ENCODE measurements around the gene CCDC152.
"Not testable (repeated sequence)": the region's sequence is repeated elsewhere in the genome, so short reads cannot be mapped to it uniquely, and the experiment has no call there.

Gene CCDC152

GRCh38 chr5:42816546-42816945 is 59.9 kb downstream of the CCDC152 start:
- DNase-seq: not testable (repeated sequence)

- DNase-seq: no peak
Observed at GRCh38 chr5:42819745-42820144, 63.1 kb downstream of the CCDC152 start.

- no peak for DNase-seq
Observed at GRCh38 chr5:42822548-42822947, 65.9 kb downstream of the CCDC152 start.

GRCh38 chr5:42824347-42824976 is 67.8 kb downstream of the CCDC152 start:
- no peak for DNase-seq

DNA sequence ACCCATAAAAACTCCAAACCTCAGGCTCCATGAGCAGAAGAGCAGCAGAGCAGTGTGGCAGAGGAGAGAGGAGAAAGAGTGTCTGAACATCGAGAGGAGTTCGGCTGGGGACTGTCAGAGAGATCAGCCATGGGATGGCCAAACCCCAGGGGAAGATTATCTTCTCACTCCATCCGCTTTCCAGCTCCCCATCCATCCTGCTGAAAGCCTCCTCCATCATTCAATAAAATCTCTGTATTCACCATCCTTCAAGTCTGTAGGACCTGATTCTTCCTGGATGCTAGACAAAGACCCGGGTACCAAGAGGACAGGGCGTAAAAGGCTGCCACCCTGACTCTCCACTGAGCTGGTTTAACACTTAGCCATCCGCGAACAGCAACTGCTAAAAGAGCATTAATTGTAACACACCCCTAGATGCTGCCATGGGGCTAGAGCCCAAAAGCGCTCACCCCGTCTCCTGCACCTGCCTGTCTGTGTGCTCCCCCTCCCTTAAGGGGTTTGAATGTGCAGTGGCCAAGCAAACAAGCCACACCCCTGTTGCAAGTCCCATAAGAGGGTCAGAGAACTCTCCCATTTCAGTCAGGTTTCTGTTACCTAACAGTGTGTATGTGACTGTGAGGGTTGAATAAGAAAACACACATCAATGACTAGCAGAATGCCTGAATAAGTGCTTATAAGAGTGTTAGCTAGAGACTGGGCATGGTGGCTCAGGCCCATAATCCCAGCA is 69.0 kb downstream of the CCDC152 start:
- no peak for DNase-seq

GRCh38 chr5:42826757-42827515 is 70.3 kb downstream of the CCDC152 start:
- DNase-seq: no peak

GRCh38 chr5:42828671-42829070 is 72.1 kb downstream of the CCDC152 start:
- no peak for DNase-seq

DNA sequence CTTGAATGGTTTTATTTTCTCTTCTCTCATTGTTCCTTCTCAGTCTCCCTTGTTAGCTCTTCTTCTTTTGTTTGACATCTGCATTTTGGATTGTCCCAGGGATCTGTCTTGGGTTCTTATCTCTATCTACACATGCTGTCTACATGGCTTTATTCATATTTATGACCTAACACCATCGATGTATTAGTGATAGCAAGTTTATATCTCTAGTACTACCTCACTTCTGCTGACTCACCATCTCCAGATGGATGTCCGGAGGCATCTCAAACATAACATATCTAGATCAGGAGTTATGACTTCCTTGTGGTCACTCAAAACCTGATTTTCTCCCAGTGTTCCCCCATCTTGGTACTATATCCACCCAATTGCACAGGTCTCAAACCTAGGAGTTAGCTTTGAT is 74.3 kb downstream of the CCDC152 start:
- no peak for DNase-seq

DNA sequence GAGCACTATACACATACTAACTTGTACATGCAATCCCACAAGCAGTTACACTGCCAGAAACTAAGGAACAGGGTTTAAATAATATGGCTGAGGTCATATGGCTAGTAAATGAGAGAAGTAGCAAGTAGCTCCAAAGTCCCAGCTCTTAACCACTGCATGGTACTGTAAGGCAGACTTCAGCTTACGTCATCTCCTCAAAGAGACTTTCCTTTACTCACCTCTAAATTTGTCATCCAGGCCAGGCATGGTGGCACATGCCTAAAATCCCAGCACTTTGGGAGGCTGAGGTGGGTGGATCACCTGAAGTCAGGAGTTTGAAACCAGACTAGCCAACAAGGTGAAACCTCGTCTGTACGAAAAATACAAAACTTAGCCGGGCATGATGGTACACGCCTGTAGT is 75.4 kb downstream of the CCDC152 start:
- DNase-seq: no peak

GRCh38 chr5:42836070-42836769 is 79.6 kb downstream of the CCDC152 start:
- DNase-seq: peak in 1 of 5 donors; percentile 2

- no peak for DNase-seq
Observed at GRCh38 chr5:42837601-42838000, 81.0 kb downstream of the CCDC152 start.

GRCh38 chr5:42839196-42839595 is 82.6 kb downstream of the CCDC152 start:
- no peak for DNase-seq

GRCh38 chr5:42840269-42840668 is 83.7 kb downstream of the CCDC152 start:
- DNase-seq: no peak

DNA sequence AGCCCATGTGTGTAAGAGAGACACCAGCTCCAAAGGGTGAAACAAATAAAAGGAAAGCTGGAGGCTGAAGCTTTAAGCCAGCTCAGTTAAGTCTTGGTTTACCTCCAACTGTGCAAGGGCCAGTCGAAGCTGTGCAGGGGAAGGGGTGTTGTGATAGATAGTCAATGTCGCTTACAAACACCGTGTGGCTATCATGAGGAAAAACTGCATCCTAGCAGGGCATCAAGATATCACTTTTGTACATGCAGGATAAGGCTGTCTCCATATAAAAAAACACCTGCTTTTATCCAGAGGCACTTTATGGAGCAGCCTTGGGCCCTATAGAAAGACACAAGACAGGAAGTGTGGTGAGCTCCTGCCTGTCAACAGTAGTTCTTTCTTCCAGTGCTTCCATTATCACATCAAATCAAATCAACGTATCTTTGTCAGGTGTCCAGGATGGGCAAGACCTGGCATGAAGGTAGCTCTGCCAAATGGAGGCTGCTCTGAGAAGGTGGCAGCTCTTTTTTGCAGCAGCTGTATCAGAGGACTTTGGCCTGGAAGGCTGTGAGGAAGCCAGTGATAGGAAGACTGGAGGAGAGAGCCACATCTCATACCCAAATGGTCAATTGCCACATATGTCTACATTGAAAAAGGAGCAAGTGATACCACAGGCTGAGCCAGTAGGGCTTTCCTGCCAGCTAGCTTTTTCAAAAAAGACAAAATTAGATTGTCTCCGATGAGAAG is 84.4 kb downstream of the CCDC152 start:
- no peak for DNase-seq

GRCh38 chr5:42842921-42843641 is 86.5 kb downstream of the CCDC152 start:
- DNase-seq: no peak

DNA sequence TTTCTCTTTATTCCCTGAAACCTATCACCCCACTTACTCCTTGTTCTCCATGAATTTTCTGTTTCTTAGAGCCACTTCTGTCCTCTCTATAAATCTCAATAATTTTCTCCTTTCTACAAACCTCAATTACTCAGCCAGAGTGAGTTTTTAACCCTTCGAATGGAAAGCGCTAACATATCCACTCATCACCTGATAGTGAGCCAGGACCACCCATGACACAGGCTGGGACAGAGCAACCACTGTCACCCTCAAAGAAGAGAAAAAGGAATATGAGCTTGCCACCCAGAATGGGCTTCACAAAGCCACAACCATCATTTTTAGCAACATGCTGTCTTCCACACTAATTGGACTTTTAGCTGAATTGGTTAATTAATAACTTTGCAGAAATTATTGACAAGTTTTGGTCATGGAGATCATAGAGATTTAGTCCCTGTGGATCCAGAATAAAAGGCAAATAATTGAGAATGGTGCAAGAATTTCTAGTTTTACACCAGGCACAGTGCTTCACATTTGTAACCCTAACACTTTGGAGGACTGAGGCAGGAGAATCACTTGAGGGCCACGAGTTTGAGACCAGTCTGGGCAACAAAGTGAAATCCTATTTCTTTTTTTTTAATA is 87.2 kb downstream of the CCDC152 start:
- no peak for DNase-seq

DNA sequence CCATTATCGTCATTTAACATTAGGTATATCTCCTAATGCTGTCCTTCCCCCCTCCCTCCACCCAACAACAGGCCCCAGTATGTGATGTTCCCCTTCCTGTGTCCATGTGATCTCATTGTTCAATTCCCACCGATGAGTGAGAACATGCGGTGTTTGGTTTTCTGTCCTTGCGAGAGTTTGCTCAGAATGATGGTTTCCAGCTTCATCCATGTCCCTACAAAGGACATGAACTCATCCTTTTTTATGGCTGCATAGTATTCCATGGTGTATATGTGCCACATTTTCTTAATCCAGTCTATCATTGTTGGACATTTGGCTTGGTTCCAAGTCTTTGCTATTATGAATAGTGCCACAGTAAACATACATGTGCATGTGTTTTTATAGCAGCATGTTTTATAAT is 87.8 kb downstream of the CCDC152 start:
- not testable (repeated sequence) for DNase-seq

- DNase-seq: no peak
Observed at GRCh38 chr5:42848545-42848944, 91.9 kb downstream of the CCDC152 start.

GRCh38 chr5:42851481-42851880 is 94.9 kb downstream of the CCDC152 start:
- DNase-seq: no peak
